ENCODE results near the gene PLA2G12B.

The PLA2G12B gene

DNA sequence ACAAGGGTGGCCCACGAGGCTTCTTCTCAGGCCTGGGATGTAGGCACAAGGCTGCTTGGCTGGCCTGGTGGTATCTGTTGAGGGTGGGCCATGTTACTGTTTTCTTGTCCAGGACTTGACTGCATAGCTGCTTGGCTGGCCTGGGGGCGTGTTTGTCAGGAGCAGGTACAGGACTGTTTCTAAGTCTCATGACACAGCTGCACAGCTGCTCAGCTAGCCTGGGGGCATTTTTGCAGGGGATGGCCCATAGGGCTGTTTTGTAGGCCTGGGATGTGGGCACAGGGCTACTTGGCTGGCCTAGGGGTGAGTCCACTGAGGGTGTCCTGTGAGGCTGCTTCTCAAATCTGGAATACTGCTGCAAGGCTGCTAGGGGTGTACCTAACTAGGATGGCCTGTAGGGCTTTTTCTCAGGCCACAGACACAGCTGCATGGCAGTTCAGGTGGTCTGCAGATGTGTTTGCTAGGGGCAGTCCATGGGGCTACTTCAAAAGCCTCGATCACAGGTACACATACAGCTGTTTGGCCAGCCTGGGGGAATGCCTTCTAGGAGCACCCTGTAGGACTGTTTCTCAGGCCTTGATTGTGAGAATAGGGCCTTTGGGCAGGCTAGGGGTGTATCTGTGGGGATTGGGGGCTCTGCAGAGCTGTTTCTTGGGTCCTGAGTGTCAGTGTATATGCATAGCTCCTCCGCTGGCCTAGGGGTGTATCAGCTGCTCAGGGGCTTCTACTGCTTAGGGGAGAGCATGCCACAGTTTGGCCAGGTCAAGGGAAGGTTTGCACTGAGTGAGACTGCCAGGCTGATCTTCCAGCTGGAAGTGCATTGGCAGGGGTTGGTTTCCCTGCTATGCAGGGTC, 26.6 kb upstream of the PLA2G12B start:
- in situ Hi-C loops (cut with MboI; ENCODE audit: low sequenced_read_pairs, unreplicated experiment), result no loop called here
- TF ChIP-seq, protein P1, sequence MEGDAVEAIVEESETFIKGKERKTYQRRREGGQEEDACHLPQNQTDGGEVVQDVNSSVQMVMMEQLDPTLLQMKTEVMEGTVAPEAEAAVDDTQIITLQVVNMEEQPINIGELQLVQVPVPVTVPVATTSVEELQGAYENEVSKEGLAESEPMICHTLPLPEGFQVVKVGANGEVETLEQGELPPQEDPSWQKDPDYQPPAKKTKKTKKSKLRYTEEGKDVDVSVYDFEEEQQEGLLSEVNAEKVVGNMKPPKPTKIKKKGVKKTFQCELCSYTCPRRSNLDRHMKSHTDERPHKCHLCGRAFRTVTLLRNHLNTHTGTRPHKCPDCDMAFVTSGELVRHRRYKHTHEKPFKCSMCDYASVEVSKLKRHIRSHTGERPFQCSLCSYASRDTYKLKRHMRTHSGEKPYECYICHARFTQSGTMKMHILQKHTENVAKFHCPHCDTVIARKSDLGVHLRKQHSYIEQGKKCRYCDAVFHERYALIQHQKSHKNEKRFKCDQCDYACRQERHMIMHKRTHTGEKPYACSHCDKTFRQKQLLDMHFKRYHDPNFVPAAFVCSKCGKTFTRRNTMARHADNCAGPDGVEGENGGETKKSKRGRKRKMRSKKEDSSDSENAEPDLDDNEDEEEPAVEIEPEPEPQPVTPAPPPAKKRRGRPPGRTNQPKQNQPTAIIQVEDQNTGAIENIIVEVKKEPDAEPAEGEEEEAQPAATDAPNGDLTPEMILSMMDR (IDR thresholded peaks at IDR 0.05; ENCODE audit: borderline replicate concordance, control extremely low read depth, extremely low read depth, insufficient read depth, missing control alignments), result no peak
- DNase-seq (ENCODE audit: low spot score), result no peak

DNA sequence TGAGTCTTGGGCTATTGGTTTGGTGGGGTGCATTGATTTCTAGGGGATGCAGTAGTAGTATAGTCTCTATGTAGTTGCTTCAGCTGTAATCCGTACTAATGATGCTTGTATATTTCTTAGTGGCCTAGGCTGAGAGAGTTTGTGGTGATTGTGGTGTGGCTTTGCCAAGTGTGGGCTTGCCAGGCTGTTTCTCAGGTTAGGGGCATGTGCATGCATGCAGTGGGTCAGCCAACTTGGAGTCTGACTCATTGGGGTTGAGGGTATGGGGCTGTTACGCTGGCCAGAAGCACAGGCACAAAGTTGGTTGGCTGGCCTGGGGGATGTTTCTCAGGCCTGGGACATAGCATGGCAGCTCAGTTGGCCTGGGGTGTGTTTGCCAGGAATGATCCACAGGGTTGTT, 25.7 kb upstream of the PLA2G12B start:
- TF ChIP-seq, protein P1 (IDR thresholded peaks at IDR 0.05; ENCODE audit: borderline replicate concordance, control extremely low read depth, extremely low read depth, insufficient read depth, missing control alignments), result no peak
- in situ Hi-C loops (cut with MboI; ENCODE audit: low sequenced_read_pairs, unreplicated experiment), result no loop called here
- DNase-seq (ENCODE audit: low spot score), result no peak

DNA sequence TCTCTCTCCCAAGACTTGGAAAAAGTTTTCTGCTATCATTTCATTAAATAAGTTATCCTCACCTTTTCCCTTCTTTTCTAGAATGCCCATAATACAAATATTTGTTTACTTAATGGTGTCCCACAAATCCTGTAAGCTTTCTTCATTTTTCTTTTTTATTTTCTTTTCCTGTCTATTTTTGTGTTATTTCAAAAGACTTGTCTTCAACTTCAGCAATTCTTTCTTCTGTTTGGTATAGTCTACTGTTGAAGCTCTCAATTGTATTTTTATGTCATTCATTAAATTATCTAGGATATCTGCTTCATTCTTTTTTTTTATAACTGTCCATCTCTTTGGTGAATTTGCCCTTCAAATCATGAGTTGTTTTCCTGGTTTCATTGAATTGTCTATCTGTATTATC, 25.1 kb upstream of the PLA2G12B start:
- in situ Hi-C loops (cut with MboI; ENCODE audit: low sequenced_read_pairs, unreplicated experiment), result no loop called here
- TF ChIP-seq, protein P1 (IDR thresholded peaks at IDR 0.05; ENCODE audit: borderline replicate concordance, control extremely low read depth, extremely low read depth, insufficient read depth, missing control alignments), result no peak
- no peak for DNase-seq (ENCODE audit: low spot score)

DNA sequence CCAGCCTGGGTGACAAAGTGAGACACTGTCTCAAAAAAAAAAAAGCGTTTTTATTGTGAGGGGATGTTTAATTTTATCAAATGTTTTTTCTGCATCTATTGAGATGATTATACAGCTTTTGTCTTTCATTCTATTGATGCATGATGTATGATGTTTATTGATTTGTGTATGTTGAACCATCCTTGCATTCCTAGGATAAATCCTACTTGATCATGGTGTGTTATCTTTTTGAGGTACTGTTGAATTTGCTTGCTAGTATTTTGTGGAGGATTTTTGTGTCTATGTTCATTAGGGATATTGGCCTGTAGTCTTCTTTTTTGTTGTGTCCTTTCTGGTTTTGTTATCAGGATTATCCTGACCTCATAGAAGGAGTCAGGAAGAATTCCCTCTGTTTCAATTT, 22.3 kb upstream of the PLA2G12B start:
- no peak for DNase-seq (ENCODE audit: low spot score)
- TF ChIP-seq, protein P1 (IDR thresholded peaks at IDR 0.05; ENCODE audit: borderline replicate concordance, control extremely low read depth, extremely low read depth, insufficient read depth, missing control alignments), result no peak
- in situ Hi-C loops (cut with MboI; ENCODE audit: low sequenced_read_pairs, unreplicated experiment), result no loop called here

DNA sequence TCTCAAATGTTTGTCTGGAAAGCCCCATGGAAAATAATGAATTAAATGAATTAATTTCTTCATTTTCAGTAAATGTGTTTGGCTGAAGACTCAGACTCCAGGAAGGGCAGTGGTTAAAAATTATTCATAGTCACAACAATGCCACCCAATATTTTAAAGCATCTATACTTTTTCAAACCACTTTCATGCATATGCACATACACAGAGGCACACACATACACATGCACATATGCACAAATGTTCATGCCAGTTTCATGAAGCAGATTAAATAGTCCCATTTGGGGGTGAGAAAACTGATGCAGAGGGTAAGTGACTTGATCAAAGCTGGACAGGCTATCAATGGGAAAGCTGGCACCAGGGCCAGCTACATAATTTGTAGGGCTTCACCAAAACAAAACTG, 1.4 kb upstream of the PLA2G12B start:
- TF ChIP-seq, protein P1 (IDR thresholded peaks at IDR 0.05; ENCODE audit: borderline replicate concordance, control extremely low read depth, extremely low read depth, insufficient read depth, missing control alignments), result no peak
- in situ Hi-C loops (cut with MboI; ENCODE audit: low sequenced_read_pairs, unreplicated experiment), result no loop called here
- no peak for DNase-seq (ENCODE audit: low spot score)

DNA sequence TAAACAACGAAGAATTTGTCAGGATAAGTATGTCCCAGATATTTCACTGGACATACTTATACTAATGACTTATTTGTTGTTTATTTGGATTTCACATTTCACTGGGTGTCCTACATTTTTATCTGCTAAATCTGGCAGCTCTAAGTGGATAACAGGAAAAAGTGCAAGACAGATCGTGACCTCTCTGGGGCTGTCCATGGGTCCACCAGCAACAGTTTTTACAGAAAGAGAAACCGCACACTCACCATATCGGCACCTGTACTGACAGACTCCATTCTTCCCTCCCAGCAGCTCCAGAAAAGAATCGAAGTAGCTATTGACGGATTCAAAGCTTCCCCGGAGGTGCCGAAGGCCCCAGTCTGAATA, 393 bp downstream of the PLA2G12B start:
- in situ Hi-C loops (cut with MboI; ENCODE audit: low sequenced_read_pairs, unreplicated experiment), result no loop called here
- TF ChIP-seq, protein P1 (IDR thresholded peaks at IDR 0.05; ENCODE audit: borderline replicate concordance, control extremely low read depth, extremely low read depth, insufficient read depth, missing control alignments), result no peak
- DNase-seq (ENCODE audit: low spot score), result no peak

All from GM13976 (cell line).